Fibroblast of skin of back (primary cell): ENCODE data around the gene C3orf20.
A peak's percentile ranks its signal among the peaks of the same experiment; 100 is the strongest.

Experiments
- DNase-seq: peaks from one replicate; pipeline ENCODE4 v3.0.0-alpha.2; 2013

Gene C3orf20

GRCh38 chr3:14760185-14760584, 85.2 kb downstream of the C3orf20 start:
- DNase-seq, result no peak

DNA sequence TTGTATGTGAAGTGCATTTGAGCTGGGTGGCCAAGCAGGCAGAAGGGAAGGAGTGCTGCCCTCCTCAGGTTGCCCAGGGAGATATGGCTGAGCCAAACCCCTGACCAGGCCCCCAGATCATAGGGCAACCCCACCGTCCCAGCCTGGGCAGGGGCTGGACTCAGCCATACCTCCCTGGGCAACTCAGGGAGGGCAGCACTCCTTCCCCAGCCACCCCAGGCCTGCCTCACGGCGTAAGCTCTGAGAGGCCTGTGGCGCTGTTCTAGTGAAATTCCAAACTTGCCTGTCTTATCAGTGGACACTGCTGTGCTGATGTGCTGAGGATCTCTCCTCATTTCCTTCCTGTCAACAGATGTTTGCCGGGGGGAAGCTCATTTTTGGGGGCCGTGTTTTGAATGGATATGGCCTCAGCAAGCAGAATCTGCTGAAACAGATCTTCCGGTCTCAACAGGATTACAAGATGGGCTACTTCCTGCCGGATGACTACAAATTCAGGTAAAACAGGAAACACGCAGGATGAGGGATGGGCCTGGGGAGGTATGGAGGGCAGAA, 86.3 kb downstream of the C3orf20 start:
- no peak for DNase-seq

DNA sequence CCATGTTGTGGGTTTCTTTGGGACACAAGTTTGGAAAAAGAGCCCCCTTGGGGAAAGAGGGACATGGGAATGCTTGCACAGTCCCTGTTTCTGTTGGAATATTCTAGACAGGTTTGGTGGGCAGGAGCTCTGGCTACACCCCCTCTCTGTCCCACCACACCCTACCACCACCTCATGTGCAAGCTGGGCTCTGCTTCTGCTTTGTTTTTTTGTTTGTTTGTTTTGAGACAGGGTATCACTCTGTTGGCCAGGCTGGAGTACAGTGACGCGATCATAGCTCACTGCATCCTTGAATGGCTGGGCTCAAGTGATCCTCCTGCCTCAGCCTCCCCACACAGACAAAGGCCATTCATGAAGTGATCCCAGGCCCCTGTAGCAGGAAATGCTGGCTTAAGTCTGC, 86.9 kb downstream of the C3orf20 start:
- no peak for DNase-seq

DNA sequence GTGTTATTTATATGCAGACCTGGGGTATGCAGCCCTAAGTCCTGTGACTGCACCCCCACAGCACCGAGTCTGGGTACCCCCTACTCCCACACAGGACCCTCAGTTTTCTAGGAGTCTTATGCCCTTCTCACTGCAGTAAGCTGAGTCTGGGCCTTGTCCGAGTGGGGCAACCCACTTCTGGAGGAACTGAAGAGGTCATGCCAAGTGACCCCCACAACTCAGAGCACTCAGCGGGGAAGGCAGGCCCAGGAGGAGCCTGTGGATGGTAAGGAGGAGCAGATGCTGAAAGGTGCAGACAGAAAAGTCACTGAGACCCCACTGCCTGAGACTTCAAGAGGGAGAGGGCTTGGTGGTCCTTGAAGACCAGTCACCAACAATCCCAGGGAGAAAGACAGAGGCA, 87.8 kb downstream of the C3orf20 start:
- DNase-seq, result no peak

GRCh38 chr3:14764331-14765059, 89.6 kb downstream of the C3orf20 start:
- DNase-seq, result peak; percentile 18

- no peak for DNase-seq
These were observed 90.1 kb downstream of the C3orf20 start for GRCh38 chr3:14765060-14765400.

DNA sequence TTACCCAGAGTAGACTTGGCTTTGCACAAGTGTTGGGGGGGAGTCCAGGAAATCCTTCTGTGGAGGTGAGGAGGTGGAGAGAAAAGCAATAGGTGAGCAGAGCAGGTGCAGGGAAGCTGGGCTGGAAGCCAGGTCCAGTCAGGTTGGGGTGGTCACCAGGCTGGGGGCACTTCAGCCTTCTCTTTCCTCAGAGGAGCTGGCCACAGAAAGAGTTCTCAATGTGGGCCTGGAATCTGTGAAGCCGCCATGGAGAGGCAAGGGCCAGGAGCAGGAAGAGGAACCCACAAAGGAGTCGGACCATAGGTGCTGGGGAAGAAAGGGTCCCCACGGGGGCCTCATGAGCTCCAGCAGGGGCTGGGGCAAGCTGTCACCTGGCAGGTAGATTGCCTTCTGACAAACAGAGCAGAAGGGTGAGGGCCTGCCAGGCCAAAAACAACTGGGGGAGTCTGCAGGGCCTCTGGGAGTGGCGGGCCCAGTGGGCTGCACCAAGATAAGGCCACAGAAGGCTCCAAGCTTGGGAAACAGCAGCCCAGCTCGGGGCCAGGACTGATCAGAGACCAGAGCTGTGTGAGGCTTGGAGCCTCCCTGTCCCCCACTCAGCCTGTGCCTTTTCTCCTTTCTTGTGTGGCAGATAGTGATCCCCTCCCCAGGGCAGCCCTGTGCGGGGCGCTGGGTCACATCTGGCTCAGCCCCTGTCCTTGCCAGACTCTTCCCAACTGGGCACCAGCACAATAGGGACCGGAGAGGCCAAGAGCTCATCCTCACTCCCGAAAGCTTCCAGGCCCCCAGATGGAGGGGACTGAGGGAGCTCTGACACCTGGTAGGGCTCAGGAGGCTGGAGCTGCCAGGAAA, 90.9 kb downstream of the C3orf20 start:
- no peak for DNase-seq

DNA sequence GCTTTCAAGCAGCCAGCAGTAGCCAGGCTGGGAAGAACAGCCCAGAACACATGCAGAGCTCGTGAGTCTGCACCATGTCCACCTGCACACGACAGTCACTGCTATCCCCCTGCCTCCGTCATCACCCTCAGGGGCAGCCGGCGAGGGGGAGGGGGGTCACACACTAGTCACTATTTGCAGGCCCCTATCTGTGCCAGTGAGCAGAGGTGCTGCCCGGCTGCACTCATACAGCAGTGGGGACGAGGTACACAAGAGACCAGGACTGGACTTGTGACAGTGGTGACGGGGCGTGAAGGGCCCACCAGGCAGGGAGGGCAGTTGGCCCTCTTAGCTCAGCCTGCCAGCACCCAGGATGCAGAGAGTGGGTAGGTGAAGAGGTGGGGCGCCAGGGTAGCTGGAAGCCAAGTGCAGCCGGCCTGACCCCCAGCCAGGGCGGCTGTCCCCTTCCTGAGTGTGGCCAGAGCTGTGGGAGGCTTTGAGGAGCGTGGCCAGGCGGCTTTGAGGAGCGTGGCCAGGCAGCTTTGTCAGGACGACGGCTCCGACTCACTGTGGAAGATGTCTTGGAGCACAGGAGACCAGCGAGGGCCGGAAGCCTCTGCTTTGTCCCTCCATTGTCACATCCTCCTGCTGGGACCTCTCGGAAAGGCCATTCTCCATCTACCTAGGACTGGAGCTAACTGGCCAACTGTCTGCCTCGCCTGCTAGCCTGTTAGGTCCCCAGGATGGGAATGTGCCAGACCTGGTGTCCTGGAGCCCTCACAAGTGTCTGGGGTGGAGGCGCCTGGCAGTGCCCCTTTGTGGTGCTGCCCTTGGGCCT, 91.7 kb downstream of the C3orf20 start:
- DNase-seq, result no peak

DNA sequence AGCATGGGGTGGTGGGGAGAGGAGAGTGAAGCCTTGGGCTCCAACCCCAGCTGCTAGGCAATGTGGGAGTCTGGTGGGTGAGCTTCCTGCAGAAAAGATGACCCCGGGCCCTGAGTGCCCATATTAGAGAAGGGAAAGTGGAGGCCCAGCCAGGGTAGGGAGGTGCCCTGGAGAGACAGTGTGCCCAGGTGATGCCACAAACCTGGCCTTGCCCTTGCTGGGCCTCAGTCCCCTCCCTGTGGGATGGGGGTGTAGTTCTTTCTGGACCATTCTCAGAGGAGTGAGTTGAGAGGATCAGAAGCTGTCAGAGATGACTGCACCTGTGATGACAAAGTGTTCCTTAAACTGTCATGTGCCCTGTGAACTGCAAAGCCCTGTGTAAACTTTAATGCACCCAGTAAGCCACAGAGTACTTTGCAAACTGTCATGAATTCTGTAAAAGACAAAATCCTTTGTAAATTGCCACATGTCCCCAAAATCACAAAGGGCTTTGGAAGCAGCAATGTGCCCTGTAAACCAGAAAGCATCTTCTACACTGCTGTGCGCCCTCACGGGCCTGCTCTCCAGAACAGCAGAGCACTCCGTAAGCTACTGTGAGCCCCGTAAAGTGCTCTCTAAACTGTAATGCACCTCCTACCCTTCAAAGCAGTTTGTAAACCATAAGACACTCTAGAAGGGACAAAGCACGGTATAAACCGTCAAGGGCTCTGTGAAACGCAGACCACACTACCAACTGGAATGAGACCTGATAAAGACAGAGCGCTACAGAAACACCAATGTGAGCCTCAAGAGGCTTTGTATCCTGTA, 92.5 kb downstream of the C3orf20 start:
- DNase-seq, result no peak

- no peak for DNase-seq
These were observed 93.3 kb downstream of the C3orf20 start for GRCh38 chr3:14768182-14768790.

DNA sequence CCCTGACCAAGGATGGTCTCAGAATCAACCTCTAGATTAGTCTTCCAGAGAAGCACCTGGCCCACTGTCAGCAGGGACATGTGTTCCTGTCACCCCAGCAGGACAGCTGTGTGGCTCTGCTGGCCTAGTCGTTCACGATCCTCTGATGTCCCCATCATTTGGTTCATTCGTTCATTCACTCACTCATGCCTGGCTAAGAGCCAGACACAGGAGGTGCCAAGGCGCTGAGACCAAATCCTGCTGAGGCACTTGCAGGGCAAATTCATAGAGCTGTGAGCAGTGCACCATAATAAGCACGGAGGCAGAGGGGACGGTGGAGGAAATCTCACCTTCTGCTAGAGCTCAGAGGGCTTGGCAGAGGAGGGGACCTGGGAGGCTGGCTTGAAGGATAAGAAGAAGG, 93.9 kb downstream of the C3orf20 start:
- no peak for DNase-seq

GRCh38 chr3:14769544-14770325, 94.8 kb downstream of the C3orf20 start:
- DNase-seq, result no peak

DNA sequence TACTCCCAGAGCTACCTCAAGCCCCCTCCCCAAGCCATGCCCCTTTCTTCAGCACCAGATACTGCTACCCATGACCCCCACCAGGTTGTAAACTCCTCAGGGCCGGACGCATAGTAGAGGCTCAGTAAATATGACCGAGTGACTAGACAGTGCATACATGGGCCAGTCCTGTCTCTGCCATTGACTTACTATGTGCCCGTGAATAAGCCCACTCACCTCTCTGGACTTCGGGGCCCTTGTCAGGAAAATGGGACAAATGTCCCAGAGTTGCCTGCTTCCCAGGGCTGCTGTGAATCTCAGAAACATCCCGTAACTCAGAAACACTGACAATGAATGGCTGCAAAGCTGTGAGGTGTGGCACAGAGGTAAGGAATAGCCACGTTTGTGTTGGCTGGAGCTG, 95.7 kb downstream of the C3orf20 start:
- DNase-seq, result no peak

DNA sequence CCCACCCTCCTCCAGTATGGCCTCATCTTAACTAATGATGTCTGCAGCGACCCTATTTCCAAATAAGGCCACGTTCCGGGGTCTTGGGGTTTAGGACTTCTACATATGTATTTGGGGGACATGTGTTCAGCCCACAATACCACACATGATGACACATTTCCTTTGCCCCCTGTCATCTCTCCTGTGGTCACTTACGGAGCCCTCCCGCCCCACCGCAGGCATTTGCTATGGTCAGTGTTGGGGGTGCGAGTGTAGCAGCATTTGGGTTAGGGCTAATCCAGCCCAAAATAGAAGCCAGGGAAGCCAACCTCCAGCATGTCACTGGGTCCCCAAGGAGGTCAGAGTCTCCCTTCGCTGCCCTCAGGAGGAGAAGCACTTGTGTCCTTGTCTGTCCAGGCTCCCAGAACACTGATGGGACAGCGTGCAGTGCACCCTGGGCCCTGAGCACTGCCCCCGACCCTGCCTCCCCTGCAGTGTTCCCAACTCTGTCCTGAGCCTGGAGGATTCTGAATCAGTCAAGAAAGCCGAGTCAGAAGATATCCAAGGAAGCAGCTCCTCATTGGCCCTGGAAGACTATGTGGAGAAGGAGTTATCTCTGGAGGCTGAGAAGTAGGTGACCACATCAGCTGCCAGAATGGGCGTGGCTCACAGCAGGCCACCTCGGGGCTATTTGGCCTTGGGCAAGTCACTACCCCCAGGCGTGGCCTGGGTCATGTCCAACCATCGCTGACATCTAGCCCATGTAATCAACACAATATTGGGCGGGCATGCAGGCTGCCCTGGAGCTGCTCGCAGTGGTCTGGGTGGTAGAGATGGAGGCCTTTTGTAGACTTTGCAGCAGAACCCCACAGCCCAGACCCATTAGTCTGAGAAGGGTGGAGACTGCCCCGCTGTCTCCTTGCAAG, 96.9 kb downstream of the C3orf20 start:
- DNase-seq, result no peak

GRCh38 chr3:14772533-14773138, 97.7 kb downstream of the C3orf20 start:
- DNase-seq, result no peak

DNA sequence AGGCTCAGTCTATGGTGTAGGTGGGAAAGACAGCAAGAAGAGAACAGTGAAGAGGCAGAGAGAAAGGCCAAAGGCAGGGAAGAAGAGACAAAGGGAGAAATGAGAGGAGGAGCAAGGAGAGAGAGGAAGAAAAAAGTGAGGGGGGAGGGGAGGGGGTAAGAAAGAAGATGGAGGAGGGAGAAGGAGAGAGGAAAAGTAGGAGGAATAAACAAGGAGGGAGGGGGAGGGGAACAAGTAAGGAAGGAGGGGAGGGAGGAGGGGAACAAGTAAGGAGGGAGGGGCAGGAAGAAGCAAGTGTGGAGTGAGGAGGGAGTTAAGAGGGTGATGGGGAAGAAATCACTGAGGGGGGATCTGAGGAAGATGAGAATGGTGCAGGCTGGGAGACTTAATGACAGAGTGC, 98.3 kb downstream of the C3orf20 start:
- DNase-seq, result no peak

DNA sequence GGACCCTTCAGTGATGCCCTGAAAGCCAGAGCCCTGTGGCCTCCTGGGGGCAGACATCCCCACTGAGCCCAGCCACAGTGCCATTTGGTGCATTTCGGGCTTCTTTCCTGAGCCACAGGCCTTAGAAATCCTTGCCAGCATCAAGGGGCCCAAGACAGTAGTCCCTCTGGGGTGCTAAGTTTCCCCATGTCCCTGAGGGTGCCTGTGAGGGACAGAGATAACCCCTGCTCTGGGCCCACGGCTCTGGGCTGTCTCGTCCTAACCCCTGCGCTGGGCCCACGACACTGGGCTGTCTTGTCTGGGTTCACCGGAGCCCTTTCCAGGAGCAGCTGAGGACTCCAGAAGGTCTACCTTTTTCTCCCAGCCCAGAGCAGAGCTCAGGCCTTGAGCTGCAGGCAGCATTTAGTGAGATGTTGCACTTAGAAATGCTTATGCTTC, 98.8 kb downstream of the C3orf20 start:
- DNase-seq, result no peak

GRCh38 chr3:14774431-14774830, 99.5 kb downstream of the C3orf20 start:
- no peak for DNase-seq

DNA sequence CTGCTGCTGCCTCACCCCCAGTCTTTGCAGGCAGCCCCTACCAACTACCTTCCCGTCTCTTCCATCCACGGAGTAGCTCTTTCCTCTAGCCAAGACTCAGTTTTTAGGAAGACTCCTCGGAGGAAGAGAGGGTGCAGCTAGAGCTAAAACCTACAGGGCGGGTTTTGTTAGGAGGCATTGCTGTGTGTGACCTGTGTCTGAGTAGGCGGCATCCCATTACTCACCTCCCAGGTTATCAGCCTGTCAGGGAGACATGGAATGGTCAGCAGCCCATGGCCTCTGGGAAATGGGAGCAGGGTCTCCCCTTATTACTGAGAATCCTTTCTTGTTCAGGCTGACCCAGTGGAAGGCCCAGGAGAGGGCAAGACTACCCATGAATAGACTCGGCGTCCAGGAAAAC, 100.1 kb downstream of the C3orf20 start:
- DNase-seq, result no peak
